Hippocampal formation (tissue), 2 donors: ENCODE data around the gene AP5B1.
A peak's percentile ranks its signal among the peaks of the same experiment; 100 is the strongest.

Experiments used
- DNase-seq, 2 donors: peaks; one replicate each; lab custom pipeline; 2025; lab: John Stamatoyannopoulos, UW

AP5B1 gene

GRCh38 chr11:65780770-65781151, at the start of gene AP5B1:
Gene AP5B1, minus strand, starts transcription at chr11:65780976. Its CDS starts 385 bp downstream, at chr11:65780591.
- DNase-seq: peak; percentile 10 to 44

GRCh38 chr11:65829459-65829858, 48.7 kb upstream of the AP5B1 start:
- DNase-seq: no peak

GRCh38 chr11:65826984-65827735, 46.4 kb upstream of the AP5B1 start:
- no peak for DNase-seq

- no peak for DNase-seq
Observed at GRCh38 chr11:65822776-65823528, 42.2 kb upstream of the AP5B1 start.

GRCh38 chr11:65821107-65821506, 40.3 kb upstream of the AP5B1 start:
- DNase-seq: no peak

GRCh38 chr11:65817835-65818680, 37.3 kb upstream of the AP5B1 start:
- peak; percentile 76 to 87 for DNase-seq

GRCh38 chr11:65817312-65817834, 36.6 kb upstream of the AP5B1 start:
- no peak for DNase-seq

GRCh38 chr11:65816696-65817095, 35.9 kb upstream of the AP5B1 start:
- DNase-seq: no peak

GRCh38 chr11:65814986-65815565, 34.3 kb upstream of the AP5B1 start:
- DNase-seq: no peak

GRCh38 chr11:65814131-65814985, 33.6 kb upstream of the AP5B1 start:
- DNase-seq: no peak

GRCh38 chr11:65811764-65812475, 31.1 kb upstream of the AP5B1 start:
- DNase-seq: no peak

GRCh38 chr11:65810046-65810868, 29.5 kb upstream of the AP5B1 start:
- DNase-seq: no peak

GRCh38 chr11:65809496-65809895, 28.7 kb upstream of the AP5B1 start:
- no peak for DNase-seq

GRCh38 chr11:65808744-65809341, 28.1 kb upstream of the AP5B1 start:
- no peak for DNase-seq

- no peak for DNase-seq
Observed at GRCh38 chr11:65806979-65807378, 26.2 kb upstream of the AP5B1 start.

GRCh38 chr11:65803797-65804492, 23.2 kb upstream of the AP5B1 start:
- no peak for DNase-seq

GRCh38 chr11:65802841-65803240, 22.1 kb upstream of the AP5B1 start:
- DNase-seq: no peak
